Peyer's patch (tissue), 4 donors: ENCODE results near the gene PCGF3. TPM values are rescaled to one million over a fixed set of nuclear protein-coding genes. Genes with fewer than 3 reads are reported as not detected.
"Not testable (repeated sequence)": the region's sequence is repeated elsewhere in the genome, so short reads cannot be mapped to it uniquely, and the experiment has no call there.

Experiments
- DNase-seq, 3 donors: peaks; one replicate each; pipeline ENCODE4 v3.0.0-alpha.2; 2017 to 2019
- H3K27ac ChIP-seq, 4 donors: fragments of 200-600 bp; sonication (generic); one replicate each; pipeline ENCODE4 v1.5.1; 2016 to 2019
- H3K27me3 ChIP-seq, 2 donors: fragments of 200-600 bp; sonication (generic); one replicate each; pipeline ENCODE4 v1.5.1; 2019
- H3K36me3 ChIP-seq, 3 donors: fragments of 200-600 bp; sonication (generic); one replicate each; pipeline ENCODE4 v1.5.1; 2016 to 2019
- H3K4me1 ChIP-seq, 4 donors: fragments of 200-600 bp; sonication (generic); one replicate each; pipeline ENCODE4 v1.5.1; 2016 to 2019
- H3K4me3 ChIP-seq, 4 donors: fragments of 200-600 bp; sonication (generic); 1 replicate in 3 of 4; 2 replicates in 1 of 4; pipeline ENCODE4 v1.5.1; 2016 to 2019; ENCODE audit warnings: mild to moderate bottlenecking in 1 of 4
- H3K9me3 ChIP-seq, 4 donors: fragments of 200-600 bp; sonication (generic); one replicate each; pipeline ENCODE4 v1.5.1; 2016 to 2019; ENCODE audit warnings: mild to moderate bottlenecking in 1 of 4
- POLR2A ChIP-seq, 2 donors: fragments of 450-650 bp; IDR thresholded peaks; one replicate each; pipeline ENCODE4 v1.5.1; 2017; ENCODE audit warnings: antibody characterized with exemption in 2 of 2, mild to moderate bottlenecking in 2 of 2, moderate library complexity in 2 of 2
- total RNA-seq, 4 donors: library from RNA; depleted of rRNA; stranded (reverse); fragments of >200 nt; gene quantifications; one replicate each; pipeline ENCODE4 v1.1.0, GENCODE V29; 2016
- TF ChIP-seq, protein P1 (sequence below), 6 experiments: fragments of 450-650 bp in 4 of 6; fragments of 200-600 bp in 2 of 6; sonication (generic) in 1 of 6; IDR thresholded peaks; one replicate each; pipeline ENCODE4 v1.5.1; 2017 to 2019; ENCODE audit warnings: antibody characterized with exemption in 6 of 6, mild to moderate bottlenecking in 3 of 6, moderate library complexity in 1 of 6

Gene PCGF3
- total RNA-seq, 4 donors from 2014 or later = 58.3 to 168 (median 93.0) TPM

DNA sequence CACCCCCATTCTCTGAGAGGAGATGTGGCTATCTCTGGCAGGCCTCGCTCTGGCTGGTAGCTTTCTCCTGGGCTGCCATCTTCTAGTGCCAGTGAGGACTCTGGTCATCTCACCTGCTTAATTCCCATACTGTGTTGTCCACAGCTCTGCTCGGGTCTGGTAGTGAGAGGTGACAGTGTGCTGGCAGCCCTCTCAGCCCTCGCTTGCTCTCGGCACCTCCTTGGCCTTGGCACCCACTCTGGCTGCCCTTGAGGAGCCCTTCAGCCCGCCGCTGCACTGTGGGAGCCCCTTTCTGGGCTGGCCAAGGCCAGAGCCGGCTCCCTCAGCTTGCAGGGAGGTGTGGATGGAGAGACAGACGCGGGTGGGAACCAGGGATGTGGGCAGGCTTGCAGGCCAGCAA lies 67.6 kb downstream of the PCGF3 start:
- DNase-seq = no peak
- Histone ChIP-seq H3K4me3 (no peak overlapping the region), H3K27ac (no peak overlapping the region), H3K27me3 (no peaks in the 10 kb centered on the region), H3K4me1 (peaks cover 0 to 13% (median 0%) of the 10 kb centered on the region in 4 donors), H3K36me3 (peaks cover 0 to 48% (median 0%) of the 10 kb centered on the region in 3 donors), H3K9me3 (no peaks in the 10 kb centered on the region)
- TF ChIP-seq POLR2A (IDR thresholded peaks at IDR 0.05) = no peak
- TF ChIP-seq, protein P1, sequence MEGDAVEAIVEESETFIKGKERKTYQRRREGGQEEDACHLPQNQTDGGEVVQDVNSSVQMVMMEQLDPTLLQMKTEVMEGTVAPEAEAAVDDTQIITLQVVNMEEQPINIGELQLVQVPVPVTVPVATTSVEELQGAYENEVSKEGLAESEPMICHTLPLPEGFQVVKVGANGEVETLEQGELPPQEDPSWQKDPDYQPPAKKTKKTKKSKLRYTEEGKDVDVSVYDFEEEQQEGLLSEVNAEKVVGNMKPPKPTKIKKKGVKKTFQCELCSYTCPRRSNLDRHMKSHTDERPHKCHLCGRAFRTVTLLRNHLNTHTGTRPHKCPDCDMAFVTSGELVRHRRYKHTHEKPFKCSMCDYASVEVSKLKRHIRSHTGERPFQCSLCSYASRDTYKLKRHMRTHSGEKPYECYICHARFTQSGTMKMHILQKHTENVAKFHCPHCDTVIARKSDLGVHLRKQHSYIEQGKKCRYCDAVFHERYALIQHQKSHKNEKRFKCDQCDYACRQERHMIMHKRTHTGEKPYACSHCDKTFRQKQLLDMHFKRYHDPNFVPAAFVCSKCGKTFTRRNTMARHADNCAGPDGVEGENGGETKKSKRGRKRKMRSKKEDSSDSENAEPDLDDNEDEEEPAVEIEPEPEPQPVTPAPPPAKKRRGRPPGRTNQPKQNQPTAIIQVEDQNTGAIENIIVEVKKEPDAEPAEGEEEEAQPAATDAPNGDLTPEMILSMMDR (IDR thresholded peaks at IDR 0.05) = no peak

DNA sequence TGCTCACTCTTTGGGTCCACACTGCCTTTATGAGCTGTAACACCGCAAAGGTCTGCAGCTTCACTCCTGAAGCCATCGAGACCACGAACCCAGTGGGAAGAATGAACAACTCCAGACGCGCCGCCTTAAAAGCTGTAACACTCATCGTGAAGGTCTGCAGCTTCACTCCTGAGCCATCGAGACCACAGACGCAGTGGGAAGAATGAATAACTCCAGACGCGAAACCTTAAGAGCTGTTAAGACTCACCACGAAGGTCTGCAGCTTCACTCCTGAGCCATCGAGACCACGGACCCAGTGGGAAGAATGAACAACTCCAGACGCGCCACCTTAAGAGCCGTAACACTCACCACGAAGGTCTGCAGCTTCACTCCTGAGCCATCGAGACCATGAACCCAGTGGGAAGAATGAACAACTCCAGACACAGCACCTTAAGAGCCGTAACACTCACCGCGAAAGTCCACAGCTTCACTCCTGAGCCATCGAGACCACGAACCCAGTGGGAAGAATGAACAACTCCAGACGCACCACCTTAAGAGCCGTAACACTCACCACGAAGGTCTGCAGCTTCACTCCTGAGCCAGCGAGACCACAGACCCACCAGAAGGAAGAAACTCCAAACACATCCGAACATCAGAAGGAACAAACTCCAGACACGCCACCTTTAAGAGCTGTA lies 68.9 kb downstream of the PCGF3 start:
- Histone ChIP-seq H3K4me1 (peaks cover 0 to 15% (median 0%) of the 10 kb centered on the region in 4 donors), H3K36me3 (peaks cover 0 to 57% (median 0%) of the 10 kb centered on the region in 3 donors)
- H3K27ac ChIP-seq, DNase-seq, H3K27me3 ChIP-seq, H3K9me3 ChIP-seq, H3K4me3 ChIP-seq: not testable (repeated sequence)

DNA sequence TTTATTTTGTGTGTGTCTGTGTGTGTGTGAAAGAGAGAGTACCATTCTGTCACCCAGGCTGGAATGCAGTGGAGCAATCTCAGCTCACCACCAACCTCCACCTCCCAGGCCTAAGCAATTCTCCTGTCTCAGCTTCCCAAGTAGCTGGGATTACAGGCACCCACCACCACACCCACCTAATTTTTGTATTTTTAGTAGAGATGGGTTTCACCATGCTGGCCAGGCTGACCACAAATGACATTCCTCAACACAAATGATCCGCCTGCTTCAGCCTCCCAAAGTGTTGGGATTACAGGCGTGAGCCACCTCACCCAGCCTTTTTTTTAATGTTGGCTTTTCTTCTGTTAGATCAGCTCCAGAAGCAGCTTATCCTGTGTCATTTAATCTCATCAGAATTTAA lies 69.9 kb downstream of the PCGF3 start:
- H3K27me3 ChIP-seq, H3K4me3 ChIP-seq, H3K27ac ChIP-seq, H3K9me3 ChIP-seq, DNase-seq: not testable (repeated sequence)
- Histone ChIP-seq H3K36me3 (peaks cover 0 to 50% (median 0%) of the 10 kb centered on the region in 3 donors), H3K4me1 (peaks cover 0 to 25% (median 3%) of the 10 kb centered on the region in 4 donors)

DNA sequence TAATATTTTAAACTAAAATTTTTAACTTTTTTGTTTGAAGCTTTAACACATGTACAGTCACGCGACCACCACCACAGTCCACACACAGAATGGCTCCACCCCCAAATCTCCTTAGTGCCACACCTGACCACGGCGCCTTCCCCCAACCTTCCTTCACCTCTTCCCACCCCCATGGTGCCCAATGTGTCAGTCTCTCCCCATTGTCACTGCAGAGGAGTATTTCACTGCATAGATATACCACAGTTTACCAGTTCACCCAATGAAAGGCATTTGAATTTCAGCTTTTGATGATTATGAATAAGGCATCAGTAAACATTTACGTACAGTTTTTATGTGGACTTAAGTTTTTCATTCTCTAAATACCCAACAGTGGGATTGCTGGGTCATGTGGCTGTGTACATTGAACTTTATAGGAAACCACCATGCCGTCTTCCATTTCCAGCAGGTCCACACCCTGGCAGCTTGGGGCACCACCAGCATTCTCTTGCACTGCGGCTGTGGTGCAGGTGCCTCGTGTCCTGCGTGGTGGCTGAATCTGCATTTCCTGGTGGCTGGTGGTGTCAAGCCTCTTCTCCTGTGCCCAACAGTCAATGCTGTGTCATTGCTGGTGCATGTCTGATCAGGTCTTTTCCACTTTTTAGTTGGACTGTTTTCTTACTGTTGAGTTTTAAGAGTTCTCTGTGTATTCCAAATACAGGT lies 71.3 kb downstream of the PCGF3 start:
- DNase-seq = no peak
- Histone ChIP-seq H3K9me3 (no peaks in the 10 kb centered on the region), H3K4me1 (peaks cover 0 to 29% (median 4%) of the 10 kb centered on the region in 4 donors), H3K27me3 (no peaks in the 10 kb centered on the region), H3K4me3 (no peak overlapping the region), H3K27ac (no peak overlapping the region), H3K36me3 (peaks cover 0 to 50% (median 0%) of the 10 kb centered on the region in 3 donors)
- TF ChIP-seq, protein P1 (IDR thresholded peaks at IDR 0.05) = no peak
- no peak for TF ChIP-seq POLR2A (IDR thresholded peaks at IDR 0.05)

DNA sequence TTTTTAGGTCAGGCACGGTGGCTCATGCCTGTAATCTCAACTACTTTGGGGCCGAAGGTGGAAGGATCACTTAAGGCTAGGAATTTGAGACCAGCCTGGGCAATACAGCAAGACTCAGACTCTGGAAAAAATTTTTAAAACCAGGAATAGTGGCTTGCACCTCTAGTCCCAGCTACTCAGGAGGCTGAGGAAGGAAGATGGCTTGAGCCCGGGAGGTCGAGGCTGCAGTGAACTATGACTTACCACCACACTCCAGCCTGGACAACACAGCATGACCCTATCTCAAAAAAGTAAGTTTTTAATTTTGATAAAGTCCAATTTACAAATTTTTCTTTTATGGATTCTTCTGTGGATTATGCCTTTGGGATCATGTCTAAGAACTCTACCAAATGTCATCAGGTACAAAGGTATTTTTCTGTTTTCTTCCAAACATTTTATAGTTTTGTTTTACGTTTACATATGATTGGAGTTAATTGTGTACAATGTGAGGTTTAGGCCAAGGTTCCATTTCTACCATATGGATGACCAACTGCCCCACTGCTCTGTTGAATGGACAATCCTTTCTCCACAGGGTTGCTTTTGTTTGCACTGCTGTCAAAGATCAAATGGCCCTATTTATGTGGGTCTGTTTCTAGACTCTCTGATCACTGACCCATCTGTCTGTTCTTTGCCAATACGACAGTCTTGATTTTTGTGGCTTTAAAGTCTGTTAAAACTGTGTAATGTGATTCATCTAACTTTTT lies 72.1 kb downstream of the PCGF3 start:
- no peaks in the 10 kb centered on the region for H3K27me3 ChIP-seq
- no peaks in the 10 kb centered on the region for H3K9me3 ChIP-seq
- peaks cover 0 to 50% (median 0%) of the 10 kb centered on the region in 3 donors for H3K36me3 ChIP-seq
- DNase-seq = peak in 1 of 3 donors; percentile 11
- no peak overlapping the region for H3K27ac ChIP-seq
- peaks cover 0 to 31% (median 4%) of the 10 kb centered on the region in 4 donors for H3K4me1 ChIP-seq
- TF ChIP-seq, protein P1 (IDR thresholded peaks at IDR 0.05) = no peak
- no peak for TF ChIP-seq POLR2A (IDR thresholded peaks at IDR 0.05)
- no peak overlapping the region for H3K4me3 ChIP-seq

DNA sequence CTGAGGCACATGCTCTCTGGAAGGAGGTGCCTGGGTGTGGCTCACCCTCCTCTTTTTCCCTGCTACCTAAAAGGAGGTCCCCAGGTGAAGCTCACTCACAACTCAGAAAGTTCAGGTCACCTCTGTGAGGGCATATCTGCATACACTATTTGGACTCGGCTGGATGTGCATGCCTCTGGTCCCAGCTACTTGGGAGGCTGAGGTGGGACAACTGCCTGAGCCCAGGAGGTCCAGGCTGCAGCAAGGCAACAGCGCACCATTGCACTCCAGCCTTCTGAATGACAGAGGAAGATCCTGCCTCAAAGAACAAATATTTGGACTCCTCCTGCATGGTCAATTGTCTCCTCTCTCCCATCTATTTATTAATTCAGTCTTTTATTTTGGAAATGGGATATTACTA lies 73.9 kb downstream of the PCGF3 start:
- Histone ChIP-seq H3K4me3 (no peak overlapping the region), H3K27me3 (no peaks in the 10 kb centered on the region), H3K9me3 (no peaks in the 10 kb centered on the region), H3K4me1 (peaks cover 0 to 27% (median 4%) of the 10 kb centered on the region in 4 donors), H3K36me3 (peaks cover 0 to 39% (median 0%) of the 10 kb centered on the region in 3 donors), H3K27ac (no peak overlapping the region)
- DNase-seq = no peak
- TF ChIP-seq, protein P1 (IDR thresholded peaks at IDR 0.05) = no peak
- no peak for TF ChIP-seq POLR2A (IDR thresholded peaks at IDR 0.05)

DNA sequence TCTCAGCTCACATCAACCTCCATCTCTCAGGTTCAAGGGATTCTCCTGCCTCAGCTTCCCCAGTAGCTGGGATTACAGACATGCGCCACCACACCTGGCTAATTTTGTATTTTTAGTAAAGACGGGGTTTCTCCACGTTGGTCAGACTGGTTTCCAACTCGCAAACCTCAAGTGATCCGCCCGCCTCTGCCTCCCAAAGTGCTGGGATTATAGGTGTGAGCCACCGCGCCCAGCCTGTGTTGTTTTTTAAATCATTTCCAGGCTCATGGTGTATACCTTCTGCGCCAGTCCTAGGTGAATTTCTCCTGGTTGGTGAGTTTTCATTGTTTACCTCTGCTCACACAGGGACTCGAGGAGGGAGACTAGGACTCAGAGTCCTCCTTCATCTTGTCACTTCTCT lies 74.6 kb downstream of the PCGF3 start:
- H3K4me1 ChIP-seq = peaks cover 0 to 31% (median 4%) of the 10 kb centered on the region in 4 donors
- H3K27me3 ChIP-seq, DNase-seq, H3K27ac ChIP-seq, H3K9me3 ChIP-seq: not testable (repeated sequence)
- peaks cover 0 to 32% (median 0%) of the 10 kb centered on the region in 3 donors for H3K36me3 ChIP-seq
- peak overlapping the region in 3 of 4 donors; percentile 83 to 94 (median 86) for H3K4me3 ChIP-seq
